Hindlimb muscle (tissue), 1 donor: ENCODE data around the gene ARMC12. TPM values are rescaled to one million over a fixed set of nuclear protein-coding genes. Genes with fewer than 3 reads are reported as not detected.
A peak's percentile ranks its signal among the peaks of the same experiment; 100 is the strongest.
"Not testable (repeated sequence)": the region's sequence is repeated elsewhere in the genome, so short reads cannot be mapped to it uniquely, and the experiment has no call there.

Experiments
- DNase-seq: peaks from one replicate; pipeline ENCODE4 v3.0.0-alpha.2; 2013
- polyA plus RNA-seq: library from polyadenylated mRNA; unstranded; fragments of 120-200 nt; gene quantifications from one replicate; pipeline ENCODE4 v1.2.1, GENCODE V29; 2013; ENCODE audit not compliant: insufficient read length

The ARMC12 gene
- 0.67 TPM for polyA plus RNA-seq

GRCh38 chr6:35736982-35737412 lies at the start of gene ARMC12:
TSS of gene ARMC12 (plus strand) at chr6:35737032. CDS start at chr6:35737109, 77 bp downstream.
- no peak for DNase-seq

- peak; percentile 49 for DNase-seq
Measured at GRCh38 chr6:35687658-35688604, 48.9 kb upstream of the ARMC12 start.

- peak; percentile 91 for DNase-seq
Measured at GRCh38 chr6:35688605-35689322, 48.1 kb upstream of the ARMC12 start, which contains the start of gene FKBP5. TSS of gene FKBP5 (minus strand) at chr6:35688915. CDS start at chr6:35642824, 46,091 bp downstream.

GRCh38 chr6:35690006-35690405 lies 46.8 kb upstream of the ARMC12 start:
- not testable (repeated sequence) for DNase-seq

GRCh38 chr6:35690484-35690883 lies 46.3 kb upstream of the ARMC12 start:
- DNase-seq: no peak

- peak; percentile 38 for DNase-seq
Measured at GRCh38 chr6:35691027-35691824, 45.6 kb upstream of the ARMC12 start.

- DNase-seq: no peak
Measured at GRCh38 chr6:35694462-35694861, 42.4 kb upstream of the ARMC12 start.

- not testable (repeated sequence) for DNase-seq
Measured at GRCh38 chr6:35698430-35698829, 38.4 kb upstream of the ARMC12 start.

- no peak for DNase-seq
Measured at GRCh38 chr6:35698858-35699257, 38.0 kb upstream of the ARMC12 start.

GRCh38 chr6:35703554-35703953 lies 33.3 kb upstream of the ARMC12 start:
- DNase-seq: no peak

- no peak for DNase-seq
Measured at GRCh38 chr6:35706468-35706867, 30.4 kb upstream of the ARMC12 start.

- no peak for DNase-seq
Measured at GRCh38 chr6:35707714-35708407, 29.0 kb upstream of the ARMC12 start.

- DNase-seq: no peak
Measured at GRCh38 chr6:35708585-35708984, 28.2 kb upstream of the ARMC12 start.

GRCh38 chr6:35710241-35710847 lies 26.5 kb upstream of the ARMC12 start:
- DNase-seq: no peak

- no peak for DNase-seq
Measured at GRCh38 chr6:35711731-35712130, 25.1 kb upstream of the ARMC12 start.

GRCh38 chr6:35713006-35713767 lies 23.6 kb upstream of the ARMC12 start:
- no peak for DNase-seq

- DNase-seq: no peak
Measured at GRCh38 chr6:35716798-35717197, 20.0 kb upstream of the ARMC12 start.

GRCh38 chr6:35717449-35718374 lies 19.1 kb upstream of the ARMC12 start:
- DNase-seq: no peak

- no peak for DNase-seq
Measured at GRCh38 chr6:35718375-35718736, 18.5 kb upstream of the ARMC12 start.
